Panc1 (cell line): ENCODE results near the gene ALX4. TPM values are rescaled to one million over a fixed set of nuclear protein-coding genes. Genes with fewer than 3 reads are reported as not detected.

Experiments used
- ATAC-seq: fragments of 200-7000 bp; cut with Tn5 transposase; 2 replicates; pipeline ENCODE4 v1.9.1; 2020; ENCODE audit warnings: mild to moderate bottlenecking, moderate library complexity
- BruUV-seq: library from RNA; stranded (reverse); fragments of 400-500 nt; replicated peaks from 2 replicates; lab custom pipeline; 2021; lab: Mats Ljungman, UMichigan
- CTCF ChIA-PET: fragments of 300-600 bp; sonication (Branson Sonifier 250); formaldehyde crosslinking; loops from one replicate; lab custom pipeline; 2022; ENCODE audit warnings: antibody characterized with exemption; lab: Charles Lee
- POLR2A ChIA-PET: fragments of 300-600 bp; sonication (Branson Sonifier 250); formaldehyde crosslinking; loops from one replicate; lab custom pipeline; 2022; ENCODE audit warnings: antibody characterized with exemption; lab: Charles Lee
- DNase-seq: peaks from one replicate; pipeline ENCODE4 v3.0.0-alpha.2; 2010; ENCODE audit warnings: low read depth, low spot score
- H3K27ac ChIP-seq: 2 replicates; pipeline ENCODE4 v1.5.1; 2011; ENCODE audit warnings: mild to moderate bottlenecking, low read length, inconsistent platforms
- H3K27me3 ChIP-seq: fragments of 200-500 bp; sonication (Bioruptor generic); 2 replicates; pipeline ENCODE4 v1.6.0; 2014; ENCODE audit warnings: low read length, inconsistent platforms; ENCODE audit not compliant: control insufficient read depth, insufficient read depth
- H3K36me3 ChIP-seq: fragments of 200-500 bp; sonication (Bioruptor generic); 2 replicates; pipeline ENCODE4 v1.5.1; 2014; ENCODE audit warnings: inconsistent platforms, mild to moderate bottlenecking, low read length, moderate library complexity; ENCODE audit not compliant: control insufficient read depth, insufficient read depth
- H3K4me1 ChIP-seq: 2 replicates; pipeline ENCODE4 v1.5.1; 2011; ENCODE audit warnings: inconsistent platforms, mild to moderate bottlenecking, low read length, moderate library complexity; ENCODE audit not compliant: control insufficient read depth, insufficient read depth
- H3K4me3 ChIP-seq, 2 experiments: 2 replicates each; pipeline ENCODE4 v1.5.1; 2011 to 2012; ENCODE audit warnings: low read depth in 2 of 2, low read length in 2 of 2, mild to moderate bottlenecking in 2 of 2, inconsistent platforms in 1 of 2, moderate library complexity in 1 of 2
- H3K9me3 ChIP-seq: fragments of 200-500 bp; sonication (Bioruptor generic); 2 replicates; pipeline ENCODE4 v1.5.1; 2014; ENCODE audit warnings: low read depth, mild to moderate bottlenecking, inconsistent platforms, low read length, moderate library complexity; ENCODE audit not compliant: control insufficient read depth, insufficient read depth
- CTCF ChIP-seq: fragments of 450-650 bp; IDR thresholded peaks from 2 replicates; pipeline ENCODE4 v1.5.1; 2017; ENCODE audit warnings: mild to moderate bottlenecking
- POLR2AphosphoS5 ChIP-seq: IDR thresholded peaks from 2 replicates; pipeline ENCODE4 v1.6.1; 2012; ENCODE audit warnings: mild to moderate bottlenecking, low read depth, low read length, moderate library complexity
- REST ChIP-seq, 2 experiments: IDR thresholded peaks; 2 replicates each; pipeline ENCODE4 v1.6.1; 2011 to 2012; ENCODE audit warnings: low read depth in 2 of 2, control low read depth in 1 of 2, low read length in 1 of 2, mild to moderate bottlenecking in 1 of 2, moderate library complexity in 1 of 2; ENCODE audit not compliant: insufficient read depth in 1 of 2
- SIN3A ChIP-seq: IDR thresholded peaks from 2 replicates; pipeline ENCODE4 v1.6.1; 2012; ENCODE audit warnings: low read depth, mild to moderate bottlenecking, low read length, moderate library complexity, borderline replicate concordance; ENCODE audit not compliant: insufficient read depth
- TCF7L2 ChIP-seq: IDR thresholded peaks from 2 replicates; pipeline ENCODE4 v1.6.1; 2011; ENCODE audit warnings: mild to moderate bottlenecking, low read depth, low read length, inconsistent platforms
- in situ Hi-C: cut with HindIII; loops from 2 replicates; pipeline ENCODE4 v1.10.0; 2016; ENCODE audit warnings: low sequenced_read_pairs, low pct_unique_long_range_greater_than_20kb
- intact Hi-C: fragments of 100-400 bp; cut with micrococcal nuclease; formaldehyde crosslinking; loops from one replicate; pipeline ENCODE4 v1.10.0; 2022; ENCODE audit not compliant: unreplicated experiment
- total RNA-seq: library from RNA; stranded (reverse); gene quantifications from one replicate; pipeline ENCODE4 v1.2.1, GENCODE V29; 2021; ENCODE audit not compliant: unreplicated experiment

The ALX4 gene
- total RNA-seq, 1 experiment from 2014 or later, result 1.0 TPM

- Histone ChIP-seq H3K36me3 (no peaks in the 10 kb centered on the region), H3K4me3 (peak overlapping the region; percentile 46 to 52), H3K27ac (0 out of 2 replicates have a peak overlapping the region, but pooled peaks have one; percentile 54), H3K9me3 (no peaks in the 10 kb centered on the region), H3K27me3 (peaks cover 3% of the 10 kb centered on the region; the same call in 1 of the 2 replicates), H3K4me1 (peaks cover 9% of the 10 kb centered on the region)
- no TSS peak for BruUV-seq
- ATAC-seq, result no peak; the same call in 1 of the 2 replicates
- intact Hi-C loops (no loop called here), in situ Hi-C loops (no loop called here)
- no peak for DNase-seq
- ChIA-PET CTCF (no interaction called here), POLR2A (no interaction called here)
- TF ChIP-seq CTCF, result no peak
- no peak for TF ChIP-seq REST (IDR thresholded peaks at IDR 0.05; ENCODE audit: insufficient read depth in 1 of 2, low read depth in 2 of 2, low read length in 1 of 2)
- no peak for TF ChIP-seq TCF7L2
- no peak for TF ChIP-seq SIN3A
- TF ChIP-seq POLR2AphosphoS5, result no peak
Observed at GRCh38 chr11:44306052-44306917, 3.7 kb downstream of the ALX4 start.

- Histone ChIP-seq H3K4me1 (peaks cover 12% of the 10 kb centered on the region), H3K4me3 (peak overlapping the region; percentile 46 to 52), H3K36me3 (no peaks in the 10 kb centered on the region), H3K9me3 (no peaks in the 10 kb centered on the region), H3K27me3 (peaks cover 3% of the 10 kb centered on the region; the same call in 1 of the 2 replicates), H3K27ac (peak overlapping the region; percentile 54; the same call in 1 of the 2 replicates)
- in situ Hi-C loops (no loop called here), intact Hi-C loops (no loop called here)
- BruUV-seq, result no TSS peak
- CTCF ChIA-PET, result no interaction called here
- DNase-seq (no peak), ATAC-seq (peak; percentile 17; the same call in 1 of the 2 replicates)
- POLR2A ChIA-PET, result no interaction called here
- no peak for TF ChIP-seq REST (IDR thresholded peaks at IDR 0.05; ENCODE audit: insufficient read depth in 1 of 2, low read depth in 2 of 2, low read length in 1 of 2)
- no peak for TF ChIP-seq TCF7L2
- no peak for TF ChIP-seq SIN3A
- TF ChIP-seq CTCF, result no peak
- no peak for TF ChIP-seq POLR2AphosphoS5
Observed at GRCh38 chr11:44305470-44306051, 4.4 kb downstream of the ALX4 start.
